PC-3 (cell line): Measurements from ENCODE around the gene C4orf50. TPM values are rescaled to one million over a fixed set of nuclear protein-coding genes. Genes with fewer than 3 reads are reported as not detected.

Experiments used
- ATAC-seq: fragments of 200-7000 bp; cut with Tn5 transposase; 2 replicates; pipeline ENCODE4 v1.9.1; 2020; ENCODE audit warnings: mild to moderate bottlenecking, moderate library complexity
- BruUV-seq: library from RNA; stranded (reverse); fragments of 400-500 nt; replicated peaks from 2 replicates; lab custom pipeline; 2021; lab: Mats Ljungman, UMichigan
- CTCF ChIA-PET: fragments of 300-600 bp; sonication (Branson Sonifier 250); formaldehyde crosslinking; loops from one replicate; lab custom pipeline; 2022; ENCODE audit warnings: antibody characterized with exemption; lab: Charles Lee
- POLR2A ChIA-PET: fragments of 300-600 bp; sonication (Branson Sonifier 250); formaldehyde crosslinking; loops from one replicate; lab custom pipeline; 2022; ENCODE audit warnings: antibody characterized with exemption; ENCODE audit not compliant: unreplicated experiment; lab: Charles Lee
- DNase-seq: peaks from one replicate; pipeline ENCODE4 v3.0.0-alpha.2; 2015
- H2AFZ ChIP-seq: fragments of 300-600 bp; sonication (generic); 2 replicates; pipeline ENCODE4 v1.6.0; 2016; ENCODE audit warnings: antibody characterized with exemption, low read length
- H3F3A ChIP-seq: fragments of 300-600 bp; sonication (generic); one replicate; pipeline ENCODE4 v1.6.0; 2017; ENCODE audit warnings: antibody characterized with exemption, low read length, control low read depth, mild to moderate bottlenecking; ENCODE audit not compliant: unreplicated experiment
- H3K27ac ChIP-seq: fragments of 300-600 bp; sonication (generic); 2 replicates; pipeline ENCODE4 v1.5.1; 2016; ENCODE audit warnings: mild to moderate bottlenecking, low read length
- H3K27me3 ChIP-seq: fragments of 300-600 bp; sonication (generic); 2 replicates; pipeline ENCODE4 v1.6.1; 2016; ENCODE audit warnings: low read length, mixed read lengths
- H3K36me3 ChIP-seq: fragments of 300-600 bp; sonication (generic); 2 replicates; pipeline ENCODE4 v1.6.1; 2016; ENCODE audit warnings: low read depth, mixed run types, low read length, mixed read lengths
- H3K4me1 ChIP-seq: fragments of 300-600 bp; sonication (generic); 2 replicates; pipeline ENCODE4 v1.5.1; 2016; ENCODE audit warnings: low read length; ENCODE audit not compliant: insufficient read depth
- H3K4me2 ChIP-seq: fragments of 300-600 bp; sonication (generic); 2 replicates; pipeline ENCODE4 v1.6.0; 2016; ENCODE audit warnings: low read length
- H3K4me3 ChIP-seq: fragments of 300-600 bp; sonication (generic); 2 replicates; pipeline ENCODE4 v1.5.1; 2016; ENCODE audit warnings: mild to moderate bottlenecking, low read length, mixed read lengths
- H3K79me2 ChIP-seq: fragments of 300-600 bp; sonication (generic); 2 replicates; pipeline ENCODE4 v1.6.1; 2017; ENCODE audit warnings: low read length, mixed read lengths
- H3K9ac ChIP-seq: fragments of 300-600 bp; sonication (generic); 2 replicates; pipeline ENCODE4 v1.6.0; 2016; ENCODE audit warnings: mild to moderate bottlenecking, low read length
- H3K9me2 ChIP-seq: fragments of 300-600 bp; sonication (generic); replicated peaks from 2 replicates; pipeline ENCODE4 v1.6.1; 2016; ENCODE audit warnings: mixed run types, low read length, mixed read lengths
- H3K9me3 ChIP-seq: fragments of 300-600 bp; sonication (generic); 2 replicates; pipeline ENCODE4 v1.6.1; 2016; ENCODE audit warnings: low read length, mixed read lengths
- H4K20me1 ChIP-seq: fragments of 300-600 bp; sonication (generic); 2 replicates; pipeline ENCODE4 v1.6.1; 2016; ENCODE audit warnings: low read length, mixed read lengths
- CTCF ChIP-seq: fragments of 300-600 bp; sonication (generic); conservative IDR thresholded peaks from 2 replicates; pipeline ENCODE4 v1.5.1; 2017; ENCODE audit warnings: antibody characterized with exemption, low read depth, mild to moderate bottlenecking, low read length
- EZH2 ChIP-seq: fragments of 300-600 bp; sonication (generic); IDR thresholded peaks from one replicate; pipeline ENCODE4 v1.6.1; 2017; ENCODE audit warnings: antibody characterized with exemption, mild to moderate bottlenecking, low read length; ENCODE audit not compliant: unreplicated experiment
- EZH2phosphoT487 ChIP-seq: fragments of 300-600 bp; sonication (generic); IDR thresholded peaks from 2 replicates; pipeline ENCODE4 v1.6.1; 2018; ENCODE audit warnings: mild to moderate bottlenecking, antibody characterized with exemption, low read length, borderline replicate concordance
- intact Hi-C: fragments of 100-400 bp; cut with micrococcal nuclease; formaldehyde crosslinking; loops from 2 replicates; pipeline ENCODE4 v1.9.0; 2023
- total RNA-seq: library from RNA; depleted of rRNA; stranded (reverse); fragments of >200 nt; gene quantifications from 2 replicates; pipeline ENCODE4 v1.2.3, GENCODE V29; 2014

C4orf50 gene
- total RNA-seq, 1 experiment from 2014 or later, result not detected

DNA sequence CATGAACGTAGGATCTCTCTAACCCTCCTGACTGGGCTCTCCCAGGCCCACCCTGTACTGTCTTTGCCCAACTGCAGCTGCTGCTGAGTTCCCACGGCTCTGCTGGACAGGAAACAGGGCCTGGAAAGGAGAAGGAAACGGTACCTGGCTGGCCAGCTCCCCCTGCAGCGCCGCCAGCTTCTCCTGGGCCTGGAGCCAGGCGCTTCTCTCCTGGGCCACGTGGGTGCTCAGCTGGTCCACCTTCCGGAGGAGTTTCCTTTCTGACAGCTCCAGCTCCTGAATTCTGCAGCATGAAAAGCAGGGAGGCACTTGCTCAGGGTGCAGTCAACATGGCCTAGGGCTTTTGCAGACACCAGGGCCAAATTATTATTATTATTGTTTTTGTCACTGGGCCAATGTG lies 6.5 kb downstream of the C4orf50 start:
- no peak overlapping the region for H2AFZ ChIP-seq
- H3K4me2 ChIP-seq, result no peak overlapping the region
- H3K27ac ChIP-seq, result no peak overlapping the region
- H3K36me3 ChIP-seq, result no peaks in the 10 kb centered on the region
- H3K4me3 ChIP-seq, result no peak overlapping the region
- no peaks in the 10 kb centered on the region for H4K20me1 ChIP-seq
- CTCF ChIA-PET, result no interaction called here
- no peaks in the 10 kb centered on the region for H3K4me1 ChIP-seq
- no peaks in the 10 kb centered on the region for H3K9me2 ChIP-seq
- TF ChIP-seq CTCF (no peak), EZH2 (no peak), EZH2phosphoT487 (no peak)
- POLR2A ChIA-PET, result no interaction called here
- BruUV-seq, result no TSS peak
- no peaks in the 10 kb centered on the region for H3K9me3 ChIP-seq
- H3K79me2 ChIP-seq, result no peaks in the 10 kb centered on the region
- intact Hi-C loops, result no loop called here
- DNase-seq (no peak), ATAC-seq (no peak)
- peaks cover 28% of the 10 kb centered on the region for H3K27me3 ChIP-seq
- no peaks in the 10 kb centered on the region for H3F3A ChIP-seq
- H3K9ac ChIP-seq, result no peak overlapping the region

GRCh38 chr4:6011271-6011671 lies 7.0 kb downstream of the C4orf50 start:
- TF ChIP-seq CTCF (no peak), EZH2phosphoT487 (no peak), EZH2 (no peak)
- Histone ChIP-seq H3F3A (no peaks in the 10 kb centered on the region), H3K79me2 (no peaks in the 10 kb centered on the region), H3K4me3 (no peak overlapping the region), H3K9ac (no peak overlapping the region), H2AFZ (no peak overlapping the region), H3K4me1 (no peaks in the 10 kb centered on the region), H3K36me3 (no peaks in the 10 kb centered on the region), H3K27me3 (peaks cover 32% of the 10 kb centered on the region), H3K27ac (no peak overlapping the region), H3K9me2 (no peaks in the 10 kb centered on the region), H3K4me2 (no peak overlapping the region), H4K20me1 (no peaks in the 10 kb centered on the region), H3K9me3 (no peaks in the 10 kb centered on the region)
- no peak for DNase-seq
- intact Hi-C loops, result no loop called here
- CTCF ChIA-PET, result no interaction called here
- no TSS peak for BruUV-seq
- ATAC-seq, result no peak
- POLR2A ChIA-PET, result no interaction called here

DNA sequence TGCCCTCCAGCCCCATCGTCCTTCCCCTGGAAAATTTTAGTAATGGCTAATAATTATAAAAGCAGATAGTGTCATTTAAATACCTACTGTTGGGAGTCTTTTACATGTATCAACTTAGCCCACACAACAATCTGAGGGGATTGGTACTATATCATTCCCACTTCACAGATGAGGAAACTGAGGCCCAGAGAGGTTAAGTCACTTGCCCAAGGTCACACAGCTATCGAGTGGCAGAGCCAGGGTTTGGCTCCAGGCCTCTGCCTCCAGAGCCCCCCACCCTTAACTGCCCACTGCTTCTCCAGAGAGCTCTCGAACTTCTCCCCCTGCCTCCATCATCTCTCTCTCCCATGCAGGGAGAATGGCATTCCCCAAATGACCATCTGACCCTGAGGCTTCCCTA lies 7.4 kb downstream of the C4orf50 start:
- Histone ChIP-seq H3K36me3 (no peaks in the 10 kb centered on the region), H3K4me2 (no peak overlapping the region), H3K27me3 (peaks cover 37% of the 10 kb centered on the region), H2AFZ (no peak overlapping the region), H3K27ac (no peak overlapping the region), H3K4me3 (no peak overlapping the region), H3K4me1 (no peaks in the 10 kb centered on the region), H3F3A (no peaks in the 10 kb centered on the region), H3K9ac (no peak overlapping the region), H4K20me1 (no peaks in the 10 kb centered on the region), H3K9me3 (no peaks in the 10 kb centered on the region), H3K9me2 (no peaks in the 10 kb centered on the region), H3K79me2 (no peaks in the 10 kb centered on the region)
- intact Hi-C loops, result no loop called here
- ATAC-seq (no peak), DNase-seq (no peak)
- CTCF ChIA-PET, result no interaction called here
- BruUV-seq, result no TSS peak
- TF ChIP-seq EZH2 (no peak), CTCF (no peak), EZH2phosphoT487 (no peak)
- POLR2A ChIA-PET, result no interaction called here
